ENCODE results near the gene HDHD2.
"Not testable (repeated sequence)": the region's sequence is repeated elsewhere in the genome, so short reads cannot be mapped to it uniquely, and the experiment has no call there.

HDHD2 gene, protein sequence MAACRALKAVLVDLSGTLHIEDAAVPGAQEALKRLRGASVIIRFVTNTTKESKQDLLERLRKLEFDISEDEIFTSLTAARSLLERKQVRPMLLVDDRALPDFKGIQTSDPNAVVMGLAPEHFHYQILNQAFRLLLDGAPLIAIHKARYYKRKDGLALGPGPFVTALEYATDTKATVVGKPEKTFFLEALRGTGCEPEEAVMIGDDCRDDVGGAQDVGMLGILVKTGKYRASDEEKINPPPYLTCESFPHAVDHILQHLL

DNA sequence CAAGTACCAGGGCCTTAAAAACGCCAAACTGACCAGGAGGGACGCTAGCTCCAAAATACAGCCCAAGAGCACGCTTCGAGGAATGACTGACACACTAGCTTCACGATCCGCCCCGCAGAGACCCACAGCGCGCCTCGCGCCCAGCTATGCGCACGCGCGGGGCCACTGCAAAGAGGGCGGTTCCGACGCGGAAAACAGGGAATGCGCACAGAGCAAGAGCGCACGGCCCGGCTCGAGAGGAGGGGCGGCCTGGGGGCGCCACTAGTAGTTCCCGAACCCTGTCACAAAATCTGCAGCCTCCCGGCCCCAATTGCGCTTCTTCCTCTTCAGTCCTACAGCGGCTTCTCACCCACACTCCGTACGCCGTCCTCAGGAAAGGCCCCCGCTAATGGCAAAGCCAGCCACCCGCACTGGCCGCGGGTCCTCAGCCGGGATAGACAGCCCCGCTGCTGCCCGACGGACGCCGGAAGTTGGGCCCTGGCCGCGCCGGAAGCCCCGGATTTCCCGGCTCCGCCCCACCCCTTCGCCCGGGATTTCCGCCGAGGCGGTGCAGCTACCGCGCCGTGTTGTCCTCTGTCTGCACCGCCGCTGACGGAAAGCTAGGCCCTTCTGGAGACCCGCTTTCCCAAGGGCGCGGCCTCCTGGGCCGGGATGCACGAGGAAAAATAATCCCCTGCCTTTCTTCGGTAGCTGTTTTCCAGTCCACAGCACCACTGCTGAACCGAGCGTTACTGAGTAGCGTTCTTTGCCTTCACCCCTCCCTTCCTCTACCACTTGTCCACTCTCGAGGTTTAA lies at the start of gene HDHD2:
HDHD2 (minus strand) TSS at position 472 of the 795 bp plus-strand sequence. CDS start 14,061 bp downstream, outside the sequence.
- FAIRE-seq (no peak), DNase-seq (ENCODE audit: low spot score) (peak; percentile 87)

DNA sequence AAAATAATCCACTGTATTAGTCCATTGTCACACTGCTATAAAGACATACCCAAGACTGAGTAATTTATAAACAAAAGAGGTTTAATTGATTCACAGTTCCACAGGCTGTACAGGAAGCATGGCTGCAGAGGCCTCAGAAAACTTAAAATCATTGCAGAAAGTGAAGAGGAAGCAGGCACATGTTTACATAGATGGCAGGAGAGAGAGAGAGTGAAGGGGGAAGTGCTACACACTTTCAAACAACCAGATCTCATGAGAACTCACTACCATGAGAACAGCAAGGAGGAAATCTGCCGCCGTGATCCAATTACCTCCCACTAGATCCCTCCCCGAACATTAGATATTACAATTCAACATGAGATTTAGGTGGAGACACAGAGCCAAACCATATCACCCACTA lies 45.7 kb upstream of the HDHD2 start:
- FAIRE-seq; DNase-seq (ENCODE audit: low spot score): not testable (repeated sequence)

DNA sequence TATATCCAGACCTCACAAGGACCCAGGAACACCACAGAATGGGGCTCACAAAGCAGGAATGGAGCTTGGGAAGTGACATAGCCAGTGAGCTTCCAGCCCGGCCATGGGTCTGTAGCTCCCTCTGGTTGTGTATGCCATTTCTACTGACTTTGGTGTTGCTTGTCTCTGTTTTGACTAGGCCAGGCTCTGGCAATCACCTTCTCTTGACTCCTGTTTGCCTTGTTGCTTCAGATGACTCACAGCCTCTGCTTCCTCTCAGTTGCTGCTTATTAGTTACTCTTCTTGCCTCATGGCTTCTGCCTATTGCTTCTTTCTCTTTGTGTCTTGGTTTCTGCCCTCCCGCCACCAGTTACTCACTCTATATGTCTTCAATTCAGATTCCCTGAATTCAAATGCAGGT lies 41.7 kb upstream of the HDHD2 start:
- DNase-seq (ENCODE audit: low spot score): no peak
- no peak for FAIRE-seq

DNA sequence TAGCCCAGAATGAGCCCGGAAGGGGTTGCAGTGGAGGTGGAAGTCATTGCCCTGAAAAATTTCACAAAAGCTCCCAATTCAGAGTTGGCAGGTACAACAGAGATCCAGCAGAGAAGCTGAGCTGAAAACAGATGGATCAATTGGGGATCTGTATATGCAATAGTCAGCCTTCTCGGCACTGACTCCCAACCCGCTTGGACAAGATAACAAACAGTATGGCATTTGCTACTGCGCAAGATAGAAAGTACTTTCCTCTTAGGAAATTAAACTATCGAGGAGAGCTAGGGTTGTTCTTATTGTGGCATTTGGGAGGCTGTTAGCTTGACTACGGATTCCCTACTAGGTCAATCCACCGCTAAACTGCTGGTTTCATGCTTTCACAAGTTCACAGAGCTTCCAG lies 37.4 kb upstream of the HDHD2 start:
- DNase-seq (ENCODE audit: low spot score): no peak
- no peak for FAIRE-seq

DNA sequence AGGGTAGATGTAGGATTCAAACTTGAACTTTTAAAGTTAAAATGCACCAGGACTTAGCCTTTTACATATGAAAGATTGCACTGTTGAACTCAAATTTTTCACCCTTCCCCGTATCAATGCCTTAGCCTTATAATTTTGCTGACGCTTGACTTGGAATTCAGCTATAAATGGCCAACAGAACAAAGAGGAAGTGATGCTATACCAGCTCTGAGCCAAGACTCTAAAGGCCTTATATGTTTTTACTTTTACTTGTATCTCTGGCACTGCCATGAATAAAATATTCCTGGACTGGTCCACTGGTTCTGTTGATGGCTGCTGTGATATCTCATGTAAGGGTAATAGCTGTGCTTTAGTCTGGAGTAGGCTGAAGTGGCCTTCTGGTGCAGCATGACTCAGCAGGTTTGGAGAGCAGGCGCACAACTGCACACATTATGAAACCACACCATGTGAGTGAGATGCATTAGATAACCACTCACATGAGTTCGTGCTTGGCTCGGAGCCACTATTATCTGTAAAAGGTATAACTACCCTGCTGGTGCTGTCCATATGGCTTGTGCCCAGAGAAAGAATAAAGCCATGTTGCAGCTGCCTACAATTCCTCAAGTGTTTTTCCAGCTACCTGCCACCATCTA lies 34.2 kb upstream of the HDHD2 start:
- DNase-seq (ENCODE audit: low spot score) (peak; percentile 8), FAIRE-seq (no peak)

DNA sequence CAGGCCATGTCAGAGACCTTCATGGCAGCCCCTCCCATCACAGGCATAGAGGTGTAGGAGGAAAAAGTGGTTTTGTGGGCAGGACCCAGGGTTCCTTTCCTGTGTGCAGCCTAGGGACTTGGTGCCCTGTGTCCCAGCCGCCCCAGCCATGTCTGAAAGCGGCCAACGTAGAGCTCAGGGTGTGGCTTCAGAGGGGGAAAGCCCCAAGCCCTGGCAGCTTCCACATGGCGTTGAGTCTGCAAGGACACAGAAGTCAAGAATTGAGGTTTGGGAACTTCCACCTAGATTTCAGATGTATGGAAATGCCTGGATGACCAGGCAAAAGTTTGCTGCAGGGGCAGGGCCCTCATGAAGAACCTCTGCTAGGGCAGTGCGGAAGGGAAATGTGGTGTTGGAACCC lies 31.9 kb upstream of the HDHD2 start:
- FAIRE-seq: not testable (repeated sequence)

DNA sequence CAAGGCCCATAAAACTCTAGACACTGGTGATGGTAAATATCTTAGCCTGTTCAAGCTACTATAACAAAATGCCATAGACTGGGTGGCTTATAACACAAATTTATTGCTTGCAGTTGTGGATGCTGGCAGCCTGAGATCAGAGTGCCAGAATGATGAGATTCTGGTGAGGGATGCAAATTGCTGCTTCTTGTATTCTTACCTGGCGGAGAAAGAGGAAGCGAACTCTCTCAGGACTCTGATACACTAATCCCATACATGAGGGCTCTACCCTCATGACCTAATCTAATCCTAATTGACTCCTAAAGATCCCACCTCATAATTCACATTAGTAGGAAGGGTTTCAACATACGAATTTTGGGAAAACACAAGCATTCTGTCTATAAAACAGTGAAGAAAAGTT lies 30.5 kb upstream of the HDHD2 start:
- FAIRE-seq (no peak), DNase-seq (ENCODE audit: low spot score) (no peak)

More for the DNA sequence above, 31.9 kb upstream of the HDHD2 start:
- not testable (repeated sequence) for DNase-seq (ENCODE audit: low spot score)

DNA sequence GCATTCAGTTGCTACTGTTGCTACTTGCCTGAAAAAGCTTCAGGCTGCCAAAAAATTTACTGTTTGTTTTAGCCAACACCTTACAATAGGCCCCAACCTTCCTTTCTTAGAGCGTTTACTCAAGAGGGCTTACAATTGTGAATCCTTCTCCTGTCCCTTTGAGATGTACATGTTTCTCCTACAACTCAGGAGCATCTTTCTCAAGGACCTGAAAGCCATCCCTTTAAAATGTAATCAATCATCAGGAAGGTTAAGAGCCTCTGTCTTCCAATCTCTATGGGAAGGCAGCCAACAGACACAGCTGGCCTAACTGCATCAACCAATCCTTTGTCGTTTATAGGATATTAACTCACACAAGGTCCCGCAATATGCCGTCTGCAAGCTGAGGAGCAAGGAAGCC lies 29.2 kb upstream of the HDHD2 start:
- DNase-seq (ENCODE audit: low spot score): no peak
- FAIRE-seq: no peak

DNA sequence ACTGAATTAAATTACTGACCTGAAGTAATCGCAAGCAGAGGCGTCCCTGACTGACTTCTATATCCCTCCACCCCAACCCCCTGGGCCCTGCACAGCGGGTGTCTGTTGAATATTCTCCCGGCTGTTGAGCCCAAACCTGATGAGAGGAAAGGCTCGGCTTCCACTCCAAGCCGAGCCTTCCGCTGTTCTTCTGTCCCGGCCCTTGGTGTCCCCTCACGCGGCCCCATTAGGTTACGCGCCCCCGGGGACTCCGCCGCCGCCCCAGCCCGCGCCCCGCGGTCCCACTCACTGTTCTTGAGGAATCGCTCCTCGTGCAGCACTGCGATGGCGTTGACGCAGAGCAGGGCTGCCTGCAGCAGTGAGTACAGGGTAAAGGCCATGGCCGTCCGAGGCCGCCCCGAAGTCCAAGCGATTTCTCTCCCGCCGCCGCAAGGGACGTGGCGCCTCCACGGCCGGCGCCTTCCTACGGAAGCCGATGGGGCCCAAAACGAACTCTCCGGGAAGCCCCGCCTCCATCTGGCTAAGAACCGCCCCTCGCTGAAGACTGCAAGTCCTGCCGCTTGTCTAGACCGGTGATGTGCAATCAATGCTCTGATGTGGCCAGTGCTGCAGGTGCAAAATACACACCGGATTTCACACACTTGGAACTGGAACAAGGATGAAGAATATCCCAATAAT lies 25.7 kb upstream of the HDHD2 start, which contains the start of gene IER3IP1:
IER3IP1 (minus strand) TSS at position 467 of the 678 bp plus-strand sequence; CDS start at position 380, 87 bp downstream.
- FAIRE-seq (no peak), DNase-seq (ENCODE audit: low spot score) (peak; percentile 85)

DNA sequence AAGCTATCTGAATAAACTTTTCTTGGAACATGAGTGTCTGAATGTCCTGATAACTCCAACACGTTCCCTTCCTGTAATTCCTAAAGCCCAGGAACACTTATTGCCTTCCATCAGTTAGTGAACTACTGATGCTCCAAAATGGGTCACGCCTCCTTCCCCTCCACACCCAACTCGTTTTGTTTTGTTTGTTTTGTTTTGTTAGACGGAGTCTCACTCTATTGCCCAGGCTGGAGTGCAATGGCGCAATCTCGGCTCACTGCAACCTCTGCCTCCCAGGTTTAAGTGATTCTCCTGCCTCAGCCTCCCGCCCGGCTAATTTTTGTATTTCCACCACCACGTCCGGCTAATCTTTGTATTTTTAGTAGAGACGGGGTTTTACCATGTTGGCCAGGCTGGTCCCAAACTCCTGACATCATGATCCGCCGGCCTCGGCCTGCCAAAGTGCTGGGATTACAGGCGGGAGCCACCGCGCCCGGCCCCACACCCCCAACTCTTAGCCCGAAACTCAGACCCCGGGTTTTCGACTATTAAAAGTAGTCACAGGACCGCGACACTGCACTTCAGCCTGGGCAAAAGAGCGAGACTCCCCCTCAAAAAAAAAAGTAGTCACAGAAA lies 25.1 kb upstream of the HDHD2 start:
- DNase-seq (ENCODE audit: low spot score) (no peak), FAIRE-seq (no peak)

DNA sequence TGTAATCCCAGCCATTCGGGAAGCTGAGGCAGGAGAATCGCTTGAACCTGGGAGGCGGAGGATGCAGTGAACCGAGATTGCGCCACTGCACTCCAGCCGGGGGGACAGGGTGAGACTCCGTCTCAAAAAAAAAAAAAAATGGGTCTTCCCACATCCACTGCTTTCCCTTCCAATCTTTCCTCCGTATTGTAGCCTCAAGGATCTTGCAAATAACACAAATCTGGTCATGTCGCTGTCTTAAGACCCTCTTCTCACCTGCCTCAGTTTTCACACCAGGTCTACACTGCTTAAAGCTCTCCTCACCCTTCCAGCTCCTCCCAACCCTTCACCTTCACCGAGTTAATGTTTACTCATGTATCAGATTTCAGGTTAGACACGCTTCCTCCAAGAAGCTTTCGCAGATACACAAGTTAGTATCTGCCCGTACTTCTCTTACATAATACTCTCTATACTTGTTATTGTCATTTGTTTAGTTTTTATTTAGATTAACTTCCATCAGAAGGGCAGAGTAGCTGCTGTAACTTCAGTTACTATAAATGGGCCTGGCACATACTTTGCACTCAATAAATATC lies 24.3 kb upstream of the HDHD2 start:
- FAIRE-seq (no peak), DNase-seq (ENCODE audit: low spot score) (no peak)

DNA sequence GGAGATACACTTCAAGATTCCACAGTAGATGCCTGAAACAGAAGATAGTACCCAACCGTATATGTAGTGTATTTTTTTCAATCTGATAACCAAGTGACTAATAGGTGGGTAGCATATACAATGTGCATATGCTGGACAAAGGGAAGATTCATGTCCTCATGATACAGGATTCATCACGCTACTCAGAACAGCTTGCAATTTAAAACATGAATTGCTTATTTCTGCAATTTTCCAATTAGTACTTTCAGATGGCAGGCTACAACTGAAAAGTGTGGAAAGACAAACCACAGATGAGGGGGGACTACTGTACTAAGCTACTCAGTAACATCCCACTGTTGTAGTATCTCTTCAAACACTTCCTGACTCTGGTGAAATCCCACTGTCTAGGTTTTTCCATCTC lies 22.2 kb upstream of the HDHD2 start:
- DNase-seq (ENCODE audit: low spot score) (no peak), FAIRE-seq (no peak)

DNA sequence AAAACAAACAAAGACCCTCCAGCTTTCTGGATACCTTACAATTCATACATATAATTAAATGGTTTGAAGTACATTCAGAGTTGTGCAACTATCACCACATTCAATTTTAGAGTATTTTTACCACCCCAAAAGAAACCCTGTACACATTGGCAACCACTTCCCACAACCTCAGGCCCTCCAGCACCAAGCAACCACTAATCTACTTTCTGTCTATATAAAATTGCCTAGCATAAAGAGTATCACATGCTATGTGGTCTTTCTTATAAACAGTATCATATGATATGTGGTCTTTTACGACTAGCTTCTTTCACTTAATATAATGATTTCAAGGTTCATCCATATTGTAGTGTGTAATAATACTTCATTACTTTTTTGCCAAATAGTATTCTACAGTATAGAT lies 18.6 kb upstream of the HDHD2 start:
- DNase-seq (ENCODE audit: low spot score): no peak
- FAIRE-seq: no peak

DNA sequence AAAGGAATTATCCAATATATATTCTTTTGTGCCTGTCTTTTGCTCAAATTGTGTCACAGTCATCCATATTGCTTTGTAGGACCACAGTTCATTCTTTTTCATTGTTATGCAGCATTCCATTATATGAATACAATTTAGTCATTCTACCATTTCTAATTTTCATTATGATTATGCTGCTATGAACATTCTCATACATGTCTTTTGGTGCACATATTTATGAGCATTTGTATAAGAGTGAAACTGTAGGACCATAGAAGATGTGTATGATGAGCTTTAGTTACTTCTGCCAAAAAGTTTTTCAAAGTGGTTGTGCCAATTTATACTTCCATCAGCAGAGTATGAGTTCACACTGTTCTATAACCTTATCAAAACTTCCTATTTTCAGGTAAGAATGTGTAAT lies 18.2 kb upstream of the HDHD2 start:
- DNase-seq (ENCODE audit: low spot score) (no peak), FAIRE-seq (no peak)

DNA sequence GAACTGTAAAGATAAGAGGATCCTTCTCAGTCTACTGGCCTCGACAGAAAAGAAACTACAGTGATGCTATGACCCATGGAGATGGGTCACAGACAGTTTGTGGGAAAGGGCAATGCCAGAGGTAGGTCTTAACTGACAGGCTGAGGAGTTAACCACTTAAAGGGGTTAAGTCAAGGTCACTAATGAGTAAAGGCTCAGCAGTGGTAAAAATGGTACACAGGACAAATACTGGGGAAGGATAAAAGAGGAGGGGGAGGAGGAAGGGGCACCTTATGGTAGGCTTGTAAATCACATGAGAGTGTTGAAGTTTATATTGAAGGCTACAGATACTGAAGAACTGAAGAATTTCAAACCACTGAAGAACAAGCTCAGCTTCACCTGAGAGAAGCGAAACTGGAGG lies 16.0 kb upstream of the HDHD2 start:
- FAIRE-seq: no peak

DNA sequence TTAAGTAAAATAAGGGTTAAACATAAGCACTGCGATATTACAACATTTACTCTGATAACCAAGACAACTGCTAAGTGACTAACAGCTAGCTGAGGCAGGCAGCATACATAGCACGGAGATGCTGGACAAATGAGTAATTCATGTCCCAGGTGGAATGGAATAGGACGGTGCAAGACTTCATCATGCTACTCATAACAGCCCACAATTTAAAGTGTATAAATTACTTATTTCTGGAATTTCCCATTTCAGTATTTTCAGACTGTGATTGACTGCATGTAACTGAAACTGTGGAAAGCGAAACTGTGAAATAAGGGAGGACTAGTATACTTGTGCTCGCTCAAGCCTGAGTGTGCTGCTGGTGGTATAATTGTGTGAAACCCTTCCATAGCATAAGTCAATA lies 12.9 kb upstream of the HDHD2 start:
- FAIRE-seq: no peak

More for the DNA sequence above, 16.0 kb upstream of the HDHD2 start:
- no peak for DNase-seq (ENCODE audit: low spot score)

DNA sequence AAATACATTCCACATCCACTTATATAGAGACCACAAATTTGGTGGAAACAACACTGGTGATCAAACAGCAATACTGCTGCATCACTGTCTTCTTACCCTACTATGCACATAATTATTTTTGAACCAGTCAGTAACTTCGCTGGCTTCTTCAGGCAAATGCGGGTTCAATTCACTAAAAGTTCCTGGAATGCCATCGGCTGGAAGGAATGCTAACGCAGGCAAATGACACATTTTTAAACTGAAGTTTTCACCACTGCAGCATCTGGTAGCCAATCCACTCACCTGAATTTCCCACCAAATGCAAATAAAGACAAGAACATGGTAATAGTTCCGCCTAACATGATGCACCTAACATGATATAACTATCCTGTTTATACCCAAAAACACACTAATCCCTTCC lies 10.0 kb upstream of the HDHD2 start:
- DNase-seq (ENCODE audit: low spot score) (no peak), FAIRE-seq (no peak)

More for the DNA sequence above, 12.9 kb upstream of the HDHD2 start:
- no peak for DNase-seq (ENCODE audit: low spot score)

DNA sequence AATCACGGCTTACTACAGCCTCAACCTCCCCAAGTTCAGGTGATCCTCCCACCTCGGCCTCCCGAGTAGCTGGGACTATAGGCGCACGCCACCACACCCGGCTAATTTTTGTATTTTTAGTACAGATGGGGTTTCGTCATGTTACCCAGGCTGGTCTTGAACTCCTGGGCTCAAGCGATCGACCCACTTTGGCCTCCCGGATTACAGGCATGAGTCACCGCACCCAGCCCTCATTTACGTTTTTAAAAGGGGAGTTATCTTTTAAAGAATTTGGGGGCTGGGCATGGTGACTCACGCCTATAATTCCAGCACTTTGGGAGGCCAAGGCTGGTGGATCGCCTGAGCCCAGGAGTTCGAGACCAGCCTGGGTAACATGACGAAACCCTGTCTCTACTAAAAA lies 8.1 kb upstream of the HDHD2 start:
- DNase-seq (ENCODE audit: low spot score): peak; percentile 6
- not testable (repeated sequence) for FAIRE-seq

DNA sequence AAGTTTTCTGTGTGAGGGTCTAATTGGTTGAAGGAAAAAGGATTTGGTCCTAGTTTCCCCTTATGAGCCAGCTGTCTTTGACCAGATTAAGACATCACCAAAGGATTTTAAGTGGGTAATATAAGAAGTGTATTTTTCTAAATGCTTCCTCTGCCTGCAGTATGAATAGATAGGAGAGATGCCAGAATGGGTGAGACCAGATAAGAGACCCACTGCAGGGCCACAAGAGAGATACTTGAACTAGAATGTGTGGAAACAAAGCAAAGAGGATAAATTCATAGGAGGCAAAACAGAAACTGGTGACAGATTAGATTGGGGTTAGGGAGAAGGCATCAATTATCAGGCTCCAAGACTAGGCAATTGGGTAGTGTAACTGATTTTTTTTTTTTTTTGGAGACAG lies 1.1 kb upstream of the HDHD2 start:
- DNase-seq (ENCODE audit: low spot score) (no peak), FAIRE-seq (no peak)

DNA sequence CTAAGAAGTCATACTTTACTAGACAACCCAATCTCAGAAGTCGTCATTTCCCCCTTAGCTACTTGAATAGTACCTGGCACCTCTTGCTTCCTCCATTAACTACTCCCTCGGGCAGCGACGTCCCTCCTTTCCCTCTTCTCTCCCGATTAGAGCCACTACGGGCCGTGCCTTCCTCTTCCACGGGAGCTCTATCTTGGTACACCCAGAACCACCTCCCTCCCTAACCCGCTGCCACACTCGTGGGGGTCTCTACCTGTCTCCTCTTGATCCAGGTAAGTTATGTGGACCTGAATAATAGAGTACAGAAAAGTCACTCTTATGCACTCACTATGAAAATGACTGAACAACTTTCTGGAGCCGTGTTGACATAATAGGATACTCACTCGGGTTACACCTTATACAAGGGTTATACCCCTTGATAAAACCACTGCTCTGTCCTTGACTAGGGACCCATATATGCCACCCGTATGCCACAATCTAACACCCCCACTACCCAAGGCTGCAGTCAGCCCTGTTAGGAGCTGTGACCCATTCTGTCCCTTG lies 595 bp upstream of the HDHD2 start:
- no peak for FAIRE-seq
- no peak for DNase-seq (ENCODE audit: low spot score)
